WTC11 (cell line): ENCODE data around the gene ARHGAP15. TPM values are rescaled to one million over a fixed set of nuclear protein-coding genes. Genes with fewer than 3 reads are reported as not detected.

Source experiments
- ATAC-seq: fragments of 200-7000 bp; cut with Tn5 transposase; 2 replicates; pipeline ENCODE4 v1.10.0; 2021; ENCODE audit warnings: mild to moderate bottlenecking, moderate library complexity
- CTCF ChIA-PET: fragments of 300-600 bp; sonication (Branson Sonifier 250); formaldehyde crosslinking; loops from one replicate; lab custom pipeline; 2021; ENCODE audit warnings: antibody characterized with exemption; lab: Charles Lee
- POLR2A ChIA-PET: fragments of 350-600 bp; sonication (Branson Sonifier 250); formaldehyde crosslinking; loops from one replicate; lab custom pipeline; 2021; ENCODE audit warnings: antibody characterized with exemption; lab: Charles Lee
- DNase-seq: peaks from one replicate; pipeline ENCODE4 v3.0.0; 2021; ENCODE audit warnings: low spot score
- H3K27ac Mint-ChIP-seq: 2 replicates; pipeline ENCODE4 v1.8.0; 2021; ENCODE audit warnings: mixed read lengths
- H3K27me3 Mint-ChIP-seq: 2 replicates; pipeline ENCODE4 v1.8.0; 2021; ENCODE audit warnings: low read depth, mild to moderate bottlenecking, moderate library complexity, mixed read lengths
- H3K36me3 Mint-ChIP-seq: 2 replicates; pipeline ENCODE4 v1.8.0; 2021; ENCODE audit warnings: mixed read lengths
- H3K4me1 Mint-ChIP-seq: 2 replicates; pipeline ENCODE4 v1.8.0; 2022; ENCODE audit warnings: mixed read lengths
- H3K4me3 Mint-ChIP-seq: 2 replicates; pipeline ENCODE4 v1.8.0; 2021; ENCODE audit warnings: mild to moderate bottlenecking, moderate library complexity, mixed read lengths
- H3K9me3 Mint-ChIP-seq: 2 replicates; pipeline ENCODE4 v1.8.0; 2021; ENCODE audit warnings: mixed read lengths
- AFF4 ChIP-seq: sonication (generic); formaldehyde crosslinking; IDR thresholded peaks from 2 replicates; pipeline ENCODE4 v1.8.1; 2023; ENCODE audit warnings: mild to moderate bottlenecking, missing genetic modification reagents, borderline replicate concordance
- EMX1 ChIP-seq: fragments of 250-450 bp; sonication (Bioruptor Pico); IDR thresholded peaks from 2 replicates; pipeline ENCODE4 v1.8.0; 2021; ENCODE audit warnings: mild to moderate bottlenecking
- FOXK1 ChIP-seq: sonication (generic); formaldehyde crosslinking; IDR thresholded peaks from 2 replicates; pipeline ENCODE4 v1.8.0; 2022; ENCODE audit warnings: mild to moderate bottlenecking, moderate library complexity, missing genetic modification reagents
- GRHL2 ChIP-seq: fragments of 250-450 bp; sonication (Bioruptor Pico); IDR thresholded peaks from 2 replicates; pipeline ENCODE4 v1.8.0; 2022; ENCODE audit warnings: mild to moderate bottlenecking, moderate library complexity; ENCODE audit not compliant: insufficient replicate concordance, severe bottlenecking
- HMGXB4 ChIP-seq: sonication (generic); formaldehyde crosslinking; IDR thresholded peaks from 2 replicates; pipeline ENCODE4 v1.8.1; 2023; ENCODE audit warnings: mild to moderate bottlenecking, moderate library complexity, missing genetic modification reagents
- JUN ChIP-seq: sonication (generic); formaldehyde crosslinking; IDR thresholded peaks from 2 replicates; pipeline ENCODE4 v1.8.0; 2023; ENCODE audit warnings: mild to moderate bottlenecking, missing genetic modification reagents
- NFE2L1 ChIP-seq: sonication (generic); formaldehyde crosslinking; IDR thresholded peaks from 2 replicates; pipeline ENCODE4 v1.8.1; 2023; ENCODE audit warnings: missing genetic modification reagents
- NR1H2 ChIP-seq: sonication (generic); formaldehyde crosslinking; IDR thresholded peaks from 2 replicates; pipeline ENCODE4 v1.9.0; 2021; ENCODE audit warnings: mild to moderate bottlenecking, moderate library complexity, missing genetic modification reagents
- OVOL2 ChIP-seq: fragments of 250-450 bp; sonication (Bioruptor Pico); IDR thresholded peaks from 2 replicates; pipeline ENCODE4 v1.9.0; 2021; ENCODE audit warnings: mild to moderate bottlenecking, borderline replicate concordance
- PRDM15 ChIP-seq: sonication (generic); formaldehyde crosslinking; IDR thresholded peaks from 2 replicates; pipeline ENCODE4 v1.8.0; 2022; ENCODE audit warnings: missing genetic modification reagents
- PREB ChIP-seq: sonication (generic); formaldehyde crosslinking; IDR thresholded peaks from 2 replicates; pipeline ENCODE4 v1.8.1; 2022; ENCODE audit warnings: mild to moderate bottlenecking, missing genetic modification reagents, moderate library complexity, borderline replicate concordance
- PRRX2 ChIP-seq: fragments of 250-450 bp; sonication (Bioruptor Pico); IDR thresholded peaks from 2 replicates; pipeline ENCODE4 v1.8.0; 2021; ENCODE audit warnings: mild to moderate bottlenecking
- SOX15 ChIP-seq: fragments of 250-450 bp; sonication (Bioruptor Pico); IDR thresholded peaks from 2 replicates; pipeline ENCODE4 v1.9.0; 2021; ENCODE audit warnings: mild to moderate bottlenecking
- TP53 ChIP-seq: sonication (generic); formaldehyde crosslinking; IDR thresholded peaks from 2 replicates; pipeline ENCODE4 v1.8.1; 2023; ENCODE audit warnings: mild to moderate bottlenecking, missing genetic modification reagents
- ZMAT4 ChIP-seq: fragments of 250-450 bp; sonication (Bioruptor Pico); IDR thresholded peaks from 2 replicates; pipeline ENCODE4 v1.9.0; 2021; ENCODE audit warnings: mild to moderate bottlenecking
- ZNF121 ChIP-seq: sonication (generic); formaldehyde crosslinking; IDR thresholded peaks from 2 replicates; pipeline ENCODE4 v1.8.0; 2023; ENCODE audit warnings: missing genetic modification reagents
- ZNF396 ChIP-seq: fragments of 250-450 bp; sonication (Bioruptor Pico); IDR thresholded peaks from 2 replicates; pipeline ENCODE4 v1.8.0; 2021; ENCODE audit warnings: mild to moderate bottlenecking, moderate library complexity, borderline replicate concordance
- ZNF416 ChIP-seq: fragments of 250-450 bp; sonication (Bioruptor Pico); IDR thresholded peaks from 2 replicates; pipeline ENCODE4 v1.9.0; 2021; ENCODE audit warnings: mild to moderate bottlenecking, inconsistent platforms
- ZNF425 ChIP-seq: fragments of 250-450 bp; sonication (Bioruptor Pico); conservative IDR thresholded peaks from 2 replicates; pipeline ENCODE4 v1.9.0; 2021; ENCODE audit warnings: mild to moderate bottlenecking
- ZNF512 ChIP-seq: sonication (generic); formaldehyde crosslinking; IDR thresholded peaks from 2 replicates; pipeline ENCODE4 v1.8.1; 2022; ENCODE audit warnings: missing genetic modification reagents, borderline replicate concordance
- total RNA-seq: library from RNA; stranded (reverse); gene quantifications from 3 replicates; pipeline ENCODE4 v1.2.3, GENCODE V29; 2021

ARHGAP15 gene
- total RNA-seq, 1 experiment from 2014 or later: 0.28 TPM

- Mint-ChIP-seq H3K36me3 (no peaks in the 10 kb centered on the region), H3K27ac (no peak overlapping the region), H3K4me1 (peaks cover 23% of the 10 kb centered on the region), H3K27me3 (peaks cover 71% of the 10 kb centered on the region), H3K4me3 (no peak overlapping the region), H3K9me3 (no peaks in the 10 kb centered on the region)
- ChIA-PET POLR2A (interaction anchor here (0.5 kb wide), 2 partner anchors 426 to 842 kb away, joined by 5 to 6 read pairs; no protein-coding TSS in a partner anchor), CTCF (interaction anchor here (0.8 kb wide), 1 partner anchor 967 kb away, joined by 4 read pairs; no protein-coding TSS in a partner anchor)
- TF ChIP-seq JUN (CRISPR knock-in tag) (no peak), EMX1 (CRISPR knock-in tag) (no peak), HMGXB4 (no peak), ZNF416 (CRISPR knock-in tag) (no peak), ZNF121 (CRISPR knock-in tag) (no peak), ZNF512 (CRISPR knock-in tag) (no peak), PRDM15 (CRISPR knock-in tag) (no peak), AFF4 (CRISPR knock-in tag) (no peak), ZMAT4 (CRISPR knock-in tag) (no peak), NFE2L1 (CRISPR knock-in tag) (no peak), PREB (CRISPR knock-in tag) (no peak), FOXK1 (CRISPR knock-in tag) (no peak), OVOL2 (CRISPR knock-in tag) (no peak), NR1H2 (CRISPR knock-in tag) (no peak), TP53 (no peak), PRRX2 (no peak), GRHL2 (no peak), ZNF425 (CRISPR knock-in tag) (no peak), ZNF396 (CRISPR knock-in tag) (no peak), SOX15 (no peak)
- DNase-seq (no peak), ATAC-seq (no peak)
Measured at GRCh38 chr2:143482316-143482715, 353.1 kb downstream of the ARHGAP15 start.
